ENCODE measurements around the gene SERPINE1.

SERPINE1 gene

DNA sequence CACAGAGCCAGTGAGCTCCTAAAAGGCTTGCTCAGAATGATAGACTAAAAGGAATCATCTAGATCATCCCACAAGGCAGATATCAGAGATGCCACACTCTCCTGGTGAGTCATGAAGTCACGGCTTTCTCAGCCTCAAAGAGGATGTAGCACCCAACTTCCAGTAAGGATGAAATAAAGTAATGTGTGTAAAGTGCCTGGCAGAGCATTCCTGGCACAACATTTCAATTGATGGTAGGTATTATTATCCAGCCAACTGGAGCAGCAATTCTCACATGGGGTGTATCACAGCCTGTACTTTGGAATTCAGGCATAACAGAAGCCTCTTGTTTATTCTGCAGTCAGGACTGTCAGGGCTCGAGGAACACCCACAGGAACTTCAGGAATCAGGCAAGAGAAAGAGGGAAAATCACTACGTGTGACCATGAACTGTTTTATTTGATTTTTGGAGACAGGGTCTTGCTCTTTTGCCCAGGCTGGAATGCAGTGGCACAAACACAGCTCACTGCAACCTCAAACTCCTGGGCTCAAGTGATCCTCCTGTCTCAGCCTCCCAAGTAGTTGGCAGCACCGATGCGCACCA lies 58.4 kb downstream of the SERPINE1 start:
- in situ Hi-C loops (cut with MboI; ENCODE audit: low sequenced_read_pairs) = no loop called here

GRCh38 chr7:101186194-101186593 lies 59.3 kb downstream of the SERPINE1 start:
- in situ Hi-C loops (cut with MboI; ENCODE audit: low sequenced_read_pairs) = no loop called here

- in situ Hi-C loops (cut with MboI; ENCODE audit: low sequenced_read_pairs) = no loop called here
Measured at GRCh38 chr7:101186844-101187428, 60.0 kb downstream of the SERPINE1 start.
